HEK293 (cell line): ENCODE data around the gene PEX14.

Experiments
- MZF1 ChIP-seq: fragments of 450-650 bp; formaldehyde crosslinking; IDR thresholded peaks from 2 replicates; pipeline ENCODE4 v1.5.1; 2017; ENCODE audit warnings: missing biosample characterization, missing genetic modification characterization, borderline replicate concordance
- PRDM10 ChIP-seq: fragments of 450-650 bp; formaldehyde crosslinking; IDR thresholded peaks from 2 replicates; pipeline ENCODE4 v1.5.1; 2016; ENCODE audit warnings: missing biosample characterization, missing genetic modification characterization
- TRIM28 ChIP-seq: IDR thresholded peaks from 2 replicates; pipeline ENCODE4 v1.6.1; 2011; ENCODE audit warnings: low read length, control low read depth, borderline replicate concordance
- ZFHX2 ChIP-seq: fragments of 450-650 bp; formaldehyde crosslinking; conservative IDR thresholded peaks from 2 replicates; pipeline ENCODE4 v1.5.1; 2016; ENCODE audit warnings: missing biosample characterization, missing genetic modification characterization
- ZNF112 ChIP-seq: fragments of 450-650 bp; formaldehyde crosslinking; IDR thresholded peaks from 2 replicates; pipeline ENCODE4 v1.5.0; 2017; ENCODE audit warnings: missing biosample characterization, missing genetic modification characterization
- ZNF133 ChIP-seq: fragments of 450-650 bp; formaldehyde crosslinking; IDR thresholded peaks from 2 replicates; pipeline ENCODE4 v1.5.1; 2016; ENCODE audit warnings: missing biosample characterization, missing genetic modification characterization
- ZNF24 ChIP-seq: fragments of 450-650 bp; formaldehyde crosslinking; IDR thresholded peaks from 2 replicates; pipeline ENCODE4 v1.5.1; 2016; ENCODE audit warnings: missing biosample characterization, missing genetic modification characterization
- ZNF549 ChIP-seq: fragments of 450-650 bp; IDR thresholded peaks from 2 replicates; pipeline ENCODE4 v1.5.1; 2018; ENCODE audit warnings: missing biosample characterization, missing genetic modification characterization, mild to moderate bottlenecking, inconsistent platforms, moderate library complexity
- ZNF785 ChIP-seq: fragments of 450-650 bp; formaldehyde crosslinking; IDR thresholded peaks from 2 replicates; pipeline ENCODE4 v1.5.1; 2016; ENCODE audit warnings: missing biosample characterization, missing genetic modification characterization
- TF ChIP-seq, protein P1 (sequence below): fragments of 450-650 bp; formaldehyde crosslinking; IDR thresholded peaks from 2 replicates; pipeline ENCODE4 v1.5.1; 2016; ENCODE audit warnings: missing biosample characterization, missing genetic modification characterization
- TF ChIP-seq, protein P2 (sequence below): fragments of 450-650 bp; formaldehyde crosslinking; conservative IDR thresholded peaks from 2 replicates; pipeline ENCODE4 v1.5.1; 2016; ENCODE audit warnings: low read depth, missing biosample characterization, missing genetic modification characterization
- TF ChIP-seq, protein P3 (sequence below): fragments of 450-650 bp; formaldehyde crosslinking; IDR thresholded peaks from 2 replicates; pipeline ENCODE4 v1.5.1; 2016; ENCODE audit warnings: missing biosample characterization, missing genetic modification characterization
- TF ChIP-seq, protein P4 (sequence below): sonication (generic); formaldehyde crosslinking; IDR thresholded peaks from 2 replicates; pipeline ENCODE4 v1.8.1; 2022; ENCODE audit warnings: mild to moderate bottlenecking, moderate library complexity, missing genetic modification reagents

DNA sequence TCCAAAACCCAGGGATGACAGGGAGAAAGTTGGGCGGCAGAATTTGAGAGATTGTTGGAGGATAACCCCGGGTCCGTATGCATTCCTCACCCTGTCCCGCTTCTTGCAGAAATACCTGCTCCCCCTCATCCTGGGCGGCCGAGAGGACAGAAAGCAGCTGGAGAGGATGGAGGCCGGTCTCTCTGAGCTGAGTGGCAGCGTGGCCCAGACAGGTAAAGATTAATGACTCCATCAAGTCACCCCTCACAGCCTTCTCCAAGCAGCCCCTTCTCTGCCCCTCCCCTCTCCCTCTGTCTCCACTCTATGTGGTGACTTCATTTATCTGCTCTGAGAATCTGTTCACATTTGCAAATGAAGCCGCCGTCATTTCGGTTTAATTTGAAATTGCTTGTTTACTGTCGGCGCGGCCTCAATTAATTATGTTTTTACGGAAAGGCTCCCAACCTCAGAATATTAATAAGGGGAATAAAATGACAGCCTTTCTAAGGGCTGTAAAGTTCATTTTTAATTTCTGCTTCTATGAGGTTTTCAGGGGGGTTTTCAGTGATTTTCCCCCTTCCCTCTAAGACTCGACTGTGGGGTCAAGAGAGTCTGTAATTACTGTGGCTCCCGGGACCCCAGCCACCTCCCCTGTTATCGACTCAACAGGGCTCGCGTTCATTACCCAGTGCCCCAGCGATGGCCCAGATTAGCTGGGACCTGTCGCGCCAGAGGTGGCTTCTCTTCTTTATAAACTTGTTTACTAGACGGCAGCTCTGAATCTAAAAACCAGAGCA, 148.3 kb downstream of the PEX14 start:
- TF ChIP-seq TRIM28: no peak
- no peak for TF ChIP-seq ZNF24
- no peak for TF ChIP-seq ZNF549 (tag by site-specific recombination)
- TF ChIP-seq, protein P1, sequence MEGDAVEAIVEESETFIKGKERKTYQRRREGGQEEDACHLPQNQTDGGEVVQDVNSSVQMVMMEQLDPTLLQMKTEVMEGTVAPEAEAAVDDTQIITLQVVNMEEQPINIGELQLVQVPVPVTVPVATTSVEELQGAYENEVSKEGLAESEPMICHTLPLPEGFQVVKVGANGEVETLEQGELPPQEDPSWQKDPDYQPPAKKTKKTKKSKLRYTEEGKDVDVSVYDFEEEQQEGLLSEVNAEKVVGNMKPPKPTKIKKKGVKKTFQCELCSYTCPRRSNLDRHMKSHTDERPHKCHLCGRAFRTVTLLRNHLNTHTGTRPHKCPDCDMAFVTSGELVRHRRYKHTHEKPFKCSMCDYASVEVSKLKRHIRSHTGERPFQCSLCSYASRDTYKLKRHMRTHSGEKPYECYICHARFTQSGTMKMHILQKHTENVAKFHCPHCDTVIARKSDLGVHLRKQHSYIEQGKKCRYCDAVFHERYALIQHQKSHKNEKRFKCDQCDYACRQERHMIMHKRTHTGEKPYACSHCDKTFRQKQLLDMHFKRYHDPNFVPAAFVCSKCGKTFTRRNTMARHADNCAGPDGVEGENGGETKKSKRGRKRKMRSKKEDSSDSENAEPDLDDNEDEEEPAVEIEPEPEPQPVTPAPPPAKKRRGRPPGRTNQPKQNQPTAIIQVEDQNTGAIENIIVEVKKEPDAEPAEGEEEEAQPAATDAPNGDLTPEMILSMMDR (tag by site-specific recombination): no peak
- TF ChIP-seq, protein P2, sequence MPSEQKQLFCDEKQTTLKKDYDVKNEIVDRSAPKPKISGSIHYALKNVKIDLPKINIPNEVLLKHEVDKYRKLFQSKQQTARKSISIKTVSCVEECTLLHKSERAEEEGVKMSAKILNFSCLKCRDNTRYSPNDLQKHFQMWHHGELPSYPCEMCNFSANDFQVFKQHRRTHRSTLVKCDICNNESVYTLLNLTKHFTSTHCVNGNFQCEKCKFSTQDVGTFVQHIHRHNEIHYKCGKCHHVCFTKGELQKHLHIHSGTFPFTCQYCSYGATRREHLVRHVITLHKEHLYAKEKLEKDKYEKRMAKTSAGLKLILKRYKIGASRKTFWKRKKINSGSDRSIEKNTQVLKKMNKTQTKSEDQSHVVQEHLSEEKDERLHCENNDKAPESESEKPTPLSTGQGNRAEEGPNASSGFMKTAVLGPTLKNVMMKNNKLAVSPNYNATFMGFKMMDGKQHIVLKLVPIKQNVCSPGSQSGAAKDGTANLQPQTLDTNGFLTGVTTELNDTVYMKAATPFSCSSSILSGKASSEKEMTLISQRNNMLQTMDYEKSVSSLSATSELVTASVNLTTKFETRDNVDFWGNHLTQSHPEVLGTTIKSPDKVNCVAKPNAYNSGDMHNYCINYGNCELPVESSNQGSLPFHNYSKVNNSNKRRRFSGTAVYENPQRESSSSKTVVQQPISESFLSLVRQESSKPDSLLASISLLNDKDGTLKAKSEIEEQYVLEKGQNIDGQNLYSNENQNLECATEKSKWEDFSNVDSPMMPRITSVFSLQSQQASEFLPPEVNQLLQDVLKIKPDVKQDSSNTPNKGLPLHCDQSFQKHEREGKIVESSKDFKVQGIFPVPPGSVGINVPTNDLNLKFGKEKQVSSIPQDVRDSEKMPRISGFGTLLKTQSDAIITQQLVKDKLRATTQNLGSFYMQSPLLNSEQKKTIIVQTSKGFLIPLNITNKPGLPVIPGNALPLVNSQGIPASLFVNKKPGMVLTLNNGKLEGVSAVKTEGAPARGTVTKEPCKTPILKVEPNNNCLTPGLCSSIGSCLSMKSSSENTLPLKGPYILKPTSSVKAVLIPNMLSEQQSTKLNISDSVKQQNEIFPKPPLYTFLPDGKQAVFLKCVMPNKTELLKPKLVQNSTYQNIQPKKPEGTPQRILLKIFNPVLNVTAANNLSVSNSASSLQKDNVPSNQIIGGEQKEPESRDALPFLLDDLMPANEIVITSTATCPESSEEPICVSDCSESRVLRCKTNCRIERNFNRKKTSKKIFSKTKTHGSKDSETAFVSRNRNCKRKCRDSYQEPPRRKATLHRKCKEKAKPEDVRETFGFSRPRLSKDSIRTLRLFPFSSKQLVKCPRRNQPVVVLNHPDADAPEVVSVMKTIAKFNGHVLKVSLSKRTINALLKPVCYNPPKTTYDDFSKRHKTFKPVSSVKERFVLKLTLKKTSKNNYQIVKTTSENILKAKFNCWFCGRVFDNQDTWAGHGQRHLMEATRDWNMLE: no peak
- TF ChIP-seq, protein P3, sequence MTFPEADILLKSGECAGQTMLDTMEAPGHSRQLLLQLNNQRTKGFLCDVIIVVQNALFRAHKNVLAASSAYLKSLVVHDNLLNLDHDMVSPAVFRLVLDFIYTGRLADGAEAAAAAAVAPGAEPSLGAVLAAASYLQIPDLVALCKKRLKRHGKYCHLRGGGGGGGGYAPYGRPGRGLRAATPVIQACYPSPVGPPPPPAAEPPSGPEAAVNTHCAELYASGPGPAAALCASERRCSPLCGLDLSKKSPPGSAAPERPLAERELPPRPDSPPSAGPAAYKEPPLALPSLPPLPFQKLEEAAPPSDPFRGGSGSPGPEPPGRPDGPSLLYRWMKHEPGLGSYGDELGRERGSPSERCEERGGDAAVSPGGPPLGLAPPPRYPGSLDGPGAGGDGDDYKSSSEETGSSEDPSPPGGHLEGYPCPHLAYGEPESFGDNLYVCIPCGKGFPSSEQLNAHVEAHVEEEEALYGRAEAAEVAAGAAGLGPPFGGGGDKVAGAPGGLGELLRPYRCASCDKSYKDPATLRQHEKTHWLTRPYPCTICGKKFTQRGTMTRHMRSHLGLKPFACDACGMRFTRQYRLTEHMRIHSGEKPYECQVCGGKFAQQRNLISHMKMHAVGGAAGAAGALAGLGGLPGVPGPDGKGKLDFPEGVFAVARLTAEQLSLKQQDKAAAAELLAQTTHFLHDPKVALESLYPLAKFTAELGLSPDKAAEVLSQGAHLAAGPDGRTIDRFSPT (tag by site-specific recombination): no peak
- no peak for TF ChIP-seq MZF1 (tag by site-specific recombination)
- no peak for TF ChIP-seq ZNF133 (tag by site-specific recombination)
- no peak for TF ChIP-seq ZFHX2 (tag by site-specific recombination)
- TF ChIP-seq, protein P4, sequence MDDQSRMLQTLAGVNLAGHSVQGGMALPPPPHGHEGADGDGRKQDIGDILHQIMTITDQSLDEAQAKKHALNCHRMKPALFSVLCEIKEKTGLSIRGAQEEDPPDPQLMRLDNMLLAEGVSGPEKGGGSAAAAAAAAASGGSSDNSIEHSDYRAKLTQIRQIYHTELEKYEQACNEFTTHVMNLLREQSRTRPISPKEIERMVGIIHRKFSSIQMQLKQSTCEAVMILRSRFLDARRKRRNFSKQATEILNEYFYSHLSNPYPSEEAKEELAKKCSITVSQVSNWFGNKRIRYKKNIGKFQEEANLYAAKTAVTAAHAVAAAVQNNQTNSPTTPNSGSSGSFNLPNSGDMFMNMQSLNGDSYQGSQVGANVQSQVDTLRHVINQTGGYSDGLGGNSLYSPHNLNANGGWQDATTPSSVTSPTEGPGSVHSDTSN (CRISPR knock-in tag): no peak
- TF ChIP-seq ZNF785: no peak
- no peak for TF ChIP-seq ZNF112 (tag by site-specific recombination)
- no peak for TF ChIP-seq PRDM10 (tag by site-specific recombination)
